ENCODE measurements around the gene AGGF1.
"Not testable (repeated sequence)": the region's sequence is repeated elsewhere in the genome, so short reads cannot be mapped to it uniquely, and the experiment has no call there.

Gene AGGF1

GRCh38 chr5:77024490-77024889 lies 5.7 kb upstream of the AGGF1 start:
- no peak for DNase-seq

- DNase-seq = no peak
These were observed 1.4 kb upstream of the AGGF1 start for GRCh38 chr5:77028631-77029375.

GRCh38 chr5:77029376-77029885 lies 773 bp upstream of the AGGF1 start:
- DNase-seq = no peak

- no peak for DNase-seq
These were observed 1.7 kb downstream of the AGGF1 start for GRCh38 chr5:77031891-77032290.

DNA sequence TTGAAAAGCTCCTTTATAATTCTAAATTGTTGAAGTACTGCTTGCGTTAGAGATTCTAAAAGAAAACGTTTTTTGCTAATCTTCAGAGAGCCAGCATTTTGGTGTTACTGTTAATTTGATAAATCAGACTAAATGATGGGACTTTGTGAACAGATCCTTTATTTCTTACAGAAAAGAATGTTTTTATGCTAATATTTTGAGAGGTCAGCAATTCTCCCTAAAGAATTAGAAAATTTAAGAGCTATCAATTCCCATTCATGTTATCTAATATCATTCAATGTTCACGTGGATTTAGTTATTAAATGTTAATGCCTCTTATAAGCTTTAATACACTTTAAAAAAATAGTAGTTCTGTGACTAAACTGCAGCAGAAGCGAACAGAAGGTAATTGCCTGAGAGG lies 2.4 kb downstream of the AGGF1 start:
- no peak for DNase-seq

GRCh38 chr5:77033338-77033737 lies 3.1 kb downstream of the AGGF1 start:
- no peak for DNase-seq

- no peak for DNase-seq
These were observed 5.7 kb downstream of the AGGF1 start for GRCh38 chr5:77035950-77036349.

DNA sequence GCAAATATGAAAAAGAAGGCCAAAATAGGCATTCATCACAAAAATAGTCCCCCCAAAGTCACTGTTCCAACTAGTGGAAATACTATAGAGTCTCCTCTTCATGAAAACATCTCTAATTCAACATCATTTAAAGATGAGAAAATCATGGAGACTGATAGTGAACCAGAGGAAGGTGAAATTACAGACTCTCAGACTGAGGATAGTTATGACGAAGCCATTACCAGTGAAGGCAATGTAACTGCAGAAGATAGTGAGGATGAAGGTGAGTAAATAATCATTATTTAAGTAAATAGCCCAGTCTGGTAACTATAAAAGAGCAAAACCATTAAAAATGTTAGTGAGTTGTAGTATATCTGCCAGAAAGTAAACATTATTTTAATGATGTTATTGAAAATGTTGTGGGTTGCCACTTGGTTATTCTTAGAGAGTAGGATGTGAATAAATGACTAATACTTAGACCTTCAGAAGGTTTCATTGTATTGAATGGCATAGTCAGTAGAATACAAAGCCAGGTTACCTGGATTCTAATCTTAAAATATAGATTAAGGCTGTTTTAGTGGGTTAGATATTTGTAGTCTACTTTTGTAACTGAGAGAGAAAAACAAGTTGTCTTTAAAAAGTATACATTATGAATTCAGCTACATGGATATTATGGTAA lies 16.3 kb downstream of the AGGF1 start:
- DNase-seq = no peak

DNA sequence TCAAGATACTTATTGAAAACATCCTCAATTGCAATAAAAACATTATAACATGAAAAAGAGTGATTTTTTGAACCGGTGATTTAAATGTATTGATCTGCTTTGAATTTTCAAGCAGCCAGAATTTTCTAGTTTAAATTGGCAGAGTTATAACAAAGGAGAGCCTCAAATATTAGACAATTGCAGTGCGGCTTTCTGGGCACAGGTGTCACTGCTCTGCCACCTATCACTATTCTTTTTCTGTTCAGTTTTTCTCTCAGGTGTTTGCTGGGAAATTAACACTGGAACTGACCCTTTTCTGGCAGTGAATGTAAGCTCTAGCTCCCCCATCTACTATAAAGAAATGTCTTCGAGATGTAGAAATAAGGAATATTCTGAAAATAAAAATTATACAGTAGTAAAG lies 33.8 kb downstream of the AGGF1 start:
- no peak for DNase-seq

GRCh38 chr5:77065256-77065655 lies 35.1 kb downstream of the AGGF1 start:
- DNase-seq = no peak

DNA sequence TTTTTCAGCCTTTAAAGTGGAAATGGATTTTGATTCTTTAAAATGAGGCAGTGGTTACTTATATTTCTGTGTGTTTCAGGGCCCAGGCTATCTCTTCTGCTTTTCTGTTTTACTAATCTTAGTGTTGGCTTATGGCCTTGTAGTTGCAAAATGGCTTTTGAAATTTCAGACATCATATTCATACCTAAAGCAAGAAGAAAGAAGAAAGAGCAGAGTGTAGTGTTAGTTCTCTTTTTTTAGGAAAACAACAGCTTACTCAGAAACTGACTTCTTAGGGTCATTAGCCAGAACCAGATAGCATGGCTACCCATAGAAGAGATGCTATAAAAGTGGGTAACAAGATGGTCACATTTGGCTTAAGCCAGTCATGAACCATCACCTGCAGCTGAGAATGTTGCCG lies 36.0 kb downstream of the AGGF1 start:
- no peak for DNase-seq

GRCh38 chr5:77066823-77067442 lies 36.7 kb downstream of the AGGF1 start:
- DNase-seq = no peak

DNA sequence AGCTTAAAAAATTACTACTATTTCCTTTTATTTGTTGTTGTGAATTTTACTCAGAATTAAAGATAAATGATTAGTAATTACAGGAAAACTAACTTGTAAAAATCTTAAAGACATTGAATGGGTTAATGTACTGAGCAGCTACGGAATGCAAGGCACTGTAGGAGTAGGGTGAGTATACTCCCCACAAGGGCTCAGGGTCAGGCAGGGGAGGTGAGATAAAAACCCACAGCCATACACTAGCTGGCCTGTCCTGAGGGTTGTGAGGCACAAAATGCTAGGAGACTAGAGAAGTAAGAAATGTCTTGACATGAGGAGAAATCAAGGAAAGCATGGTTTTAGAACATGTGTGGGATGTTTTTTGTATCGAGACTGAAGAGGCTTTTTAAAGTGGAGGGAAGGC lies 43.5 kb downstream of the AGGF1 start:
- DNase-seq = no peak

DNA sequence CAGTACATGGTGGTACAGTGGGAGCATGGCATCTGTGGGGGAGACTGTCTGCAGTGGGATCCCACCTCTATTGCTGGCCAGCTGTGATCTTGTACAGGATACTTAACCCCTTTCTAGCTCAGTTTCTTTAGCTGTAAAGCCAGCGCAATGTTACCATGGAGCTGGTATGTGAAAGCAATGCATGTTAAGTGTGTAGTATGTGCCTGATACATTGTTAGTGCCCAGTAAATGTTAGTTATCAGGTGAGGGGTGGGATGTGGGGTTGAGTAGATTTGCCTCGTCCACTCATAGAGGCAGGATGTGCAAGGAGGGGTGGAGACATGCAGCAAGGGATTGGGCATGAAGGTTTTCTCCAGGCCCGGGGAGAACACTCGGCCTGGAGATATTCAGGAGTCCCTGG lies 44.5 kb downstream of the AGGF1 start:
- no peak for DNase-seq

GRCh38 chr5:77076961-77077828 lies 47.0 kb downstream of the AGGF1 start:
- peak; percentile 54 for DNase-seq

GRCh38 chr5:77077829-77078176 lies 47.6 kb downstream of the AGGF1 start:
- DNase-seq = no peak

DNA sequence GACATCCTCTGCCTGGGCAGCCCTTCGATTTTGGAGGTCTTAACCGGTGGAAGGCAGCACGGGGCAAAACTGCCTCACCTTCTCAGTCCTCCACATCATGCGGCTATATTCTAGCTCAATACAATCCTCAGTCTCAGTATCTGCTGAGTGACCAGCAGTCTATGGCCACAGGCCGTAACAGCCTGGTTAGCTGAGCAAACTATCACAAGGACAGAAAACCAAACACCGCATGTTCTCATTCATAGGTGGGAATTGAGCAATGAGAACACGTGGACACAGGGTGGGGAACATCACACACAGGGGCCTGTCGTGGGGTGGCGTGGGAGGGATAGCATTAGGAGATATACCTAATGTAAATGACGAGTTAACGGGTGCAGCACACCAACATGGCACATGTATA lies 50.3 kb downstream of the AGGF1 start:
- not testable (repeated sequence) for DNase-seq

DNA sequence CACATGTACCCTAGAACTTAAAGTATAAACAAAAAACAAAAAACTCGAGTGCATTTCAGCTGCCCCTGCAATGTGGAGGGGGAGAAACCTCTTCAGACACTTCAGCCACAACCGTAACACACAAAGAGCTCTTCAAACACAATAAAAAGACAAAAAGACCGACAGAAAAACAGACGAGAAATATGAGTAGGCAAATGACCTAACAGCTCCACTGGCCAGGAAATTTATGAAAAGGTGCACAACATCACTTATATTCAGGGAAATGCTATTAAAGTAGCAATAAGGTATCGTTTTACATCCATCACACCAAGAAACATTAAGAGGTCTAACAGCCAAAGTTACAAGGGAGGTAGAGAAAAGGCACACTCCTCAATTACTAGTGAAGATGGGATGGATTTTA lies 50.7 kb downstream of the AGGF1 start:
- DNase-seq = no peak

DNA sequence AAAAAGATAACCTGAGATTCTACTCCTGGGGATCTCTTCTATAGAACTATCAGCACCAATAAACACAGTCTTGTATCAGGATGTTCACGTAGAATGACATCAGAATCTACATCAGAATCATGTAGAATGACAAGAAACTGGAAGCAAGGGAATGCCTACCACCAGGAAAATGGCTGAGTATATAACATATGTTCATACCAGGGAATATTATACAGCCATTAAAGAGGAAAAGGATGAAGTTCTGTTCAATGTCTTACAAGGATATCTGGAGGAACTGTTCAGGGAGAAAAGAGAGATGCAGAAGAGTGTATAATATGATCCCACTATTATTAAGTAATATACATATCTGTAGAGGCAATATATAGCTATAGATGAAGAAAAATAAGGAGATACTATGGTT lies 52.1 kb downstream of the AGGF1 start:
- no peak for DNase-seq

DNA sequence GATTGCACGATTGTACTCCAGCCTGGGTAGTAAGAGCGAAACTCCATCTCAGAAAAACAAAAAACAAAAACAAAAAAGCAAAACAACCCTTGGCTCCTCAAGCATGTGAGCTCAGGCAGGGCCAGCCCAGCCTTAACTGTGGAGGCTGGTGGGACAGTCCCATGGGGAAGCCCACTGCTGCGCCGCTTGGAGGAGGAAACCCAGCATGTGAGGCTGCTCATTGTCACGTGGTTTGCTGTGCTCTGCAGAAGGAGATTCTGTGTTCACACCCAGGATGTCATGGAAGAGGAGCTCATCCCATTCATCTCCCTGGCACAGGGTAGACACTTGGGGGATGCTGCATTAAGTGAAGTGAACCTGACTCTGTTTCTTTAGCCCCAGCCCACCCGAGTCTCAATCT lies 52.9 kb downstream of the AGGF1 start:
- DNase-seq = no peak

GRCh38 chr5:77086368-77086688 lies 56.1 kb downstream of the AGGF1 start:
- DNase-seq = no peak

DNA sequence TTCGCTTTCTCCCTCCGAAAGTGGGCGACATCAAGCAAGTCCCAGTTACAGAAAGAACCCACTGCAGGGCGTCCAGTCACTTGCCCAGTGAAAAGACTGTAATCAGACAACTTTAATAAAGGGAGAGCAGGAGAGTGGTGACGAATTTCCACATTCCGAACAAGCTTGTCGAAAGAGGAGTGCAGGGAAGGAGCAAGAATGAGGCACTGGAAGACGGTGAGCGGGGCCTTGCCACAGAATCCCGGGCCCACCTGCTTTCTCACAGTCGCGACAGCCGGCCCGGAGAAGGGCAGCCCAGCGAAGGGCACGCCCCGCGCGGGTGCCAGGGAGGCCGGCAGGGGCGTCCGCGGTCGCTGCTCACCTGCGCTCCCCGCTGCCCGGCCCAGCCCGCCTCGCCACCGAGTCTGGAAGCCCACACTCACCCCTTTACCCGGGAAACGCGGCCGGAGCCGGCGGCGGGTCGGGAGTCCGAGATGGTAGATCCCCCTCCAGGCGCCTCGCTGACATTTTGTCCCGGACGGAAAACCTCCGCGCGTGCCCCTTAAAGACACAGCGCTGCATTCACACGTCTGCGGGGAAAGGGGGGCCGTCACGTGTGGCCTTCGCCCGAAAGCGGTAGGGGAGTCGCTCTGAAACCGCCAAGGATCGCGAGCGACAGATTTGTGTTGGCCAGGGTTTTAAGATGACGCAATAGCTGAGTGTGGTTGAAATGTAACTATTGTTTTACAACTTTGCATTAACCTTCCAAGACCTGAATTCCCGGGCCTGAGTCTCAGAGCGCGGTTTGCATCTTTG lies 56.7 kb downstream of the AGGF1 start, which contains the start of gene ZBED3:
Gene ZBED3 (minus strand): TSS at position 597 of the 795 bp plus-strand sequence. CDS start 9,407 bp downstream, outside the sequence.
- peak; percentile 50 for DNase-seq

Data from CD4-positive, alpha-beta T cell treated with Interferon gamma for 1 hour (primary cell).